Smooth muscle cell (in vitro differentiated cells): ENCODE data around the gene NR2E3. TPM values are rescaled to one million over a fixed set of nuclear protein-coding genes. Genes with fewer than 3 reads are reported as not detected.
"Not testable (repeated sequence)": the region's sequence is repeated elsewhere in the genome, so short reads cannot be mapped to it uniquely, and the experiment has no call there.

Source experiments
- DNase-seq: peaks from one replicate; lab custom pipeline; 2025; ENCODE audit not compliant: unreplicated experiment; lab: John Stamatoyannopoulos, UW
- H2AFZ ChIP-seq: fragments of 200-600 bp; sonication (generic); 2 replicates; pipeline ENCODE4 v1.6.0; 2016; ENCODE audit warnings: antibody characterized with exemption, low read depth, mild to moderate bottlenecking
- H3F3A ChIP-seq: fragments of 200-600 bp; sonication (generic); 2 replicates; pipeline ENCODE4 v1.6.0; 2017; ENCODE audit warnings: antibody characterized with exemption, low read depth
- H3K27ac ChIP-seq: fragments of 200-600 bp; sonication (generic); 2 replicates; pipeline ENCODE4 v1.5.1; 2016; ENCODE audit warnings: low read depth, mild to moderate bottlenecking
- H3K27me3 ChIP-seq: fragments of 200-600 bp; sonication (generic); 2 replicates; pipeline ENCODE4 v1.6.1; 2016; ENCODE audit warnings: low read depth, mild to moderate bottlenecking
- H3K36me3 ChIP-seq: fragments of 200-600 bp; sonication (generic); 2 replicates; pipeline ENCODE4 v1.5.1; 2016; ENCODE audit warnings: low read depth
- H3K4me1 ChIP-seq: fragments of 200-600 bp; sonication (generic); 2 replicates; pipeline ENCODE4 v1.5.1; 2016; ENCODE audit warnings: low read depth
- H3K4me2 ChIP-seq: fragments of 200-600 bp; sonication (generic); 2 replicates; pipeline ENCODE4 v1.6.0; 2016; ENCODE audit warnings: mild to moderate bottlenecking
- H3K4me3 ChIP-seq: fragments of 200-600 bp; sonication (generic); 2 replicates; pipeline ENCODE4 v1.5.1; 2016; ENCODE audit warnings: mild to moderate bottlenecking
- H3K79me2 ChIP-seq: fragments of 200-600 bp; sonication (generic); 2 replicates; pipeline ENCODE4 v1.6.0; 2016; ENCODE audit warnings: low read depth, mild to moderate bottlenecking
- H3K9ac ChIP-seq: fragments of 200-600 bp; sonication (generic); 2 replicates; pipeline ENCODE4 v1.6.0; 2016; ENCODE audit warnings: low read depth
- H3K9me3 ChIP-seq: fragments of 200-600 bp; sonication (generic); replicated peaks from 2 replicates; pipeline ENCODE4 v1.5.1; 2016; ENCODE audit warnings: low read depth
- H4K20me1 ChIP-seq: fragments of 200-600 bp; sonication (generic); 2 replicates; pipeline ENCODE4 v1.6.0; 2016; ENCODE audit warnings: low read depth
- CTCF ChIP-seq: fragments of 200-600 bp; sonication (generic); IDR thresholded peaks from 2 replicates; pipeline ENCODE4 v1.5.1; 2017; ENCODE audit warnings: borderline replicate concordance, mild to moderate bottlenecking, antibody characterized with exemption; ENCODE audit not compliant: insufficient read depth, poor library complexity, severe bottlenecking
- WGBS: methylation state at CpG from one replicate; pipeline ENCODE4 v1.1.7; 2016; ENCODE audit warnings: low lambda C conversion rate; 5-methylcytosine and 5-hydroxymethylcytosine counted together
- polyA plus RNA-seq: library from polyadenylated mRNA; unstranded; fragments of >200 nt; fragmentation: Nextera tagmentation; extraction: Ambion mirVana; gene quantifications from 2 replicates; pipeline ENCODE4 v1.2.1, GENCODE V29; 2016
- small RNA-seq: library from RNA; depleted of rRNA; stranded (forward); fragments of <200 nt; gene quantifications from one replicate; pipeline ENCODE3, GENCODE V24; 2014
- total RNA-seq: library from RNA; depleted of rRNA; stranded (reverse); fragments of >200 nt; gene quantifications from 2 replicates; pipeline ENCODE4 v1.2.3, GENCODE V29; 2014

Gene NR2E3
- total and polyA plus RNA-seq, 2 experiments from 2014 or later = not detected

- DNase-seq = no peak
Measured at GRCh38 chr15:71853543-71853942, 43.2 kb downstream of the NR2E3 start.

GRCh38 chr15:71858232-71858631 lies 47.9 kb downstream of the NR2E3 start:
- not testable (repeated sequence) for H3F3A ChIP-seq, H3K9ac ChIP-seq, H4K20me1 ChIP-seq, H3K4me2 ChIP-seq, H2AFZ ChIP-seq, H3K4me3 ChIP-seq, H3K27ac ChIP-seq, H3K4me1 ChIP-seq, H3K27me3 ChIP-seq, H3K9me3 ChIP-seq, DNase-seq, H3K79me2 ChIP-seq
- H3K36me3 ChIP-seq = peaks cover 14% of the 10 kb centered on the region
- 100% methylated on average over 4 of the region's 4 CpGs for WGBS

More at GRCh38 chr15:71853543-71853942, 43.2 kb downstream of the NR2E3 start:
- TF ChIP-seq CTCF = no peak
- H3K4me2 ChIP-seq = no peak overlapping the region
- H3K9ac ChIP-seq = no peak overlapping the region
- H3K27me3 ChIP-seq = no peaks in the 10 kb centered on the region
- H2AFZ ChIP-seq = no peak overlapping the region
- H3K4me3 ChIP-seq = no peak overlapping the region
- no peaks in the 10 kb centered on the region for H3K4me1 ChIP-seq
- peaks cover 8% of the 10 kb centered on the region for H3K36me3 ChIP-seq
- no peak overlapping the region for H3K27ac ChIP-seq
- H3K9me3 ChIP-seq = no peaks in the 10 kb centered on the region
- H4K20me1 ChIP-seq = no peaks in the 10 kb centered on the region
- no peaks in the 10 kb centered on the region for H3K79me2 ChIP-seq
- no peaks in the 10 kb centered on the region for H3F3A ChIP-seq
- 97% methylated on average over 1 of the region's 1 CpG for WGBS

Small RNAs within 50 kb of the gene (small RNA-seq; reads per million reads assigned to genes)
- not detected for gene RNA5SP399
